GM13977 (cell line): ENCODE results near the gene DAPL1.

ENCODE experiments used
- DNase-seq: peaks from one replicate; pipeline ENCODE4 v3.0.0; 2012; ENCODE audit warnings: low spot score
- CTCF ChIP-seq: IDR thresholded peaks from 2 replicates; pipeline ENCODE4 v1.5.1; 2012; ENCODE audit warnings: mild to moderate bottlenecking, control low read depth; ENCODE audit not compliant: insufficient read depth; ENCODE audit errors: extremely low read depth, missing control alignments
- in situ Hi-C: fragments of 300-500 bp; cut with MboI; formaldehyde crosslinking; loops from one replicate; pipeline ENCODE4 v1.12.0; 2022; ENCODE audit warnings: low sequenced_read_pairs, low pct_unique_long_range_greater_than_20kb, mixed read lengths, inconsistent platforms; ENCODE audit not compliant: unreplicated experiment

The DAPL1 gene

DNA sequence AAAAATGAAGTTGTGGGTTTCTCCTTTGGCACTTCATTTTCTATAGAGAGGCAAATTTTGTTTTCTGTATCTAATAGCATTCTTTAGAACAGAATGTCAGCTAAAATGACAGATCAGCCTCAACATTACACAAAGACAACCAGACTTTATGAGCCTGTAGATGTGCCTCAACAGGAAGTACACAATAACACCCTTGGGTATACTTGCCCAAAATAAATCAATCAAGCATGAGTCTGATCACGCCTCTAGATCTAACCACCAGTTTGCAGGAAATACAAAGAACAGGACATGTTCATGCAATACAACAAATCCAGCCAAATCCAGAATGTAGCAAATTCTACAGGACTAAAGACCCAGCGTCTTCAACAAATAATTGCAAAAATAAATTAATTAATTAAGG is 11.2 kb upstream of the DAPL1 start:
- DNase-seq, result no peak
- TF ChIP-seq CTCF, result no peak
- in situ Hi-C loops, result no loop called here

DNA sequence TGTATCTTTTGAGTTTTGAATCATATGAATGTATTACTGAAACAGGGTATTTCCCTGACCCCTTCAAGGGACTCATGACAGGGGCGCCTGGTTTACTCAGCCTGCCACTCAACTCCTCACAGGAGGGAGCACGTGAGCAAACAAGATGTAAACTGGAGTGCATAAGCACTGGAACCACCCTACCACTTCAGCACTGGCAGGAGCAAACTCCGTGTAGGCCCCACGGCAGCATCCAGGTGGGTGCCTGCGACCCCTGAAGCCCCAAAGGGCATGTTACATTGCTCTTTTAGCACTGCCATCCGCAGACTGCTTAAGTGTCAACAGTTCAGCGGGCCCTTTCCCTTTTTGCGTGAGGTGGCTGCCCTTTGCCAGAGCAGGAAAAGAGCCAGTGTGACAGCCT is 8.2 kb upstream of the DAPL1 start:
- in situ Hi-C loops, result no loop called here
- TF ChIP-seq CTCF, result no peak
- no peak for DNase-seq

GRCh38 chr2:158788951-158789350 is 6.2 kb upstream of the DAPL1 start:
- in situ Hi-C loops, result no loop called here
- DNase-seq, result no peak
- no peak for TF ChIP-seq CTCF

GRCh38 chr2:158796652-158797051 is 1.5 kb downstream of the DAPL1 start:
- in situ Hi-C loops, result no loop called here
- no peak for TF ChIP-seq CTCF
- no peak for DNase-seq

GRCh38 chr2:158797963-158798700 is 3.0 kb downstream of the DAPL1 start:
- in situ Hi-C loops, result no loop called here
- no peak for DNase-seq
- TF ChIP-seq CTCF, result no peak

GRCh38 chr2:158799181-158799580 is 4.1 kb downstream of the DAPL1 start:
- in situ Hi-C loops, result no loop called here
- TF ChIP-seq CTCF, result no peak
- no peak for DNase-seq
